Measurements from ENCODE around the gene DCAF6.

- TF ChIP-seq CTCF (IDR thresholded peaks at IDR 0.05; ENCODE audit: low read depth, low read length, missing input control): no peak
- no peak for TF ChIP-seq JUND (IDR thresholded peaks at IDR 0.05)
- TF ChIP-seq REST (IDR thresholded peaks at IDR 0.05): no peak
- TF ChIP-seq RAD21 (IDR thresholded peaks at IDR 0.05): no peak
- TF ChIP-seq HNF4G (IDR thresholded peaks at IDR 0.05): no peak
- no peak for TF ChIP-seq TAF1 (conservative IDR thresholded peaks at IDR 0.05)
- TF ChIP-seq FOXA2 (IDR thresholded peaks at IDR 0.05): no peak
- no peak for TF ChIP-seq YY1 (IDR thresholded peaks at IDR 0.05)
- TF ChIP-seq ZBTB33 (IDR thresholded peaks at IDR 0.05): no peak
- TF ChIP-seq MAX (IDR thresholded peaks at IDR 0.05): no peak
- TF ChIP-seq SP1 (IDR thresholded peaks at IDR 0.05): no peak
- TF ChIP-seq GABPA (IDR thresholded peaks at IDR 0.05 in 1 of 2, conservative IDR thresholded peaks at IDR 0.05 in 1 of 2): no peak
- no peak for TF ChIP-seq RXRA (IDR thresholded peaks at IDR 0.05)
- no peak for TF ChIP-seq ATF3 (IDR thresholded peaks at IDR 0.05)
Measured at GRCh38 chr1:167909691-167910180, 26.7 kb upstream of the DCAF6 start.
